Measurements from ENCODE around the gene MB. TPM values are rescaled to one million over a fixed set of nuclear protein-coding genes. Genes with fewer than 3 reads are reported as not detected.
A peak's percentile ranks its signal among the peaks of the same experiment; 100 is the strongest.

The MB gene
- total and polyA plus RNA-seq, 2 experiments from 2014 or later: not detected

GRCh38 chr22:35582861-35583670, 34.1 kb downstream of the MB start:
- DNase-seq (ENCODE audit: low spot score): peak; percentile 78
- Mint-ChIP-seq H3K27me3 (ENCODE audit: insufficient read depth, low read depth, poor library complexity) (peaks cover 12% of the 10 kb centered on the region), H3K27ac (no peak overlapping the region)

GRCh38 chr22:35582218-35582860, 34.8 kb downstream of the MB start:
- ATAC-seq: no peak
- no peaks in the 10 kb centered on the region for H3K36me3 ChIP-seq (ENCODE audit: insufficient read depth)
- no peaks in the 10 kb centered on the region for H3F3A ChIP-seq (replicated peaks; ENCODE audit: low read depth)
- no peaks in the 10 kb centered on the region for H3K79me2 ChIP-seq (replicated peaks; ENCODE audit: insufficient read depth)
- DNase-seq (ENCODE audit: low spot score): no peak
- no peak overlapping the region for H3K4me3 Mint-ChIP-seq
- H3K9me2 ChIP-seq (ENCODE audit: insufficient read depth): no peaks in the 10 kb centered on the region
- H3K27me3 Mint-ChIP-seq (ENCODE audit: insufficient read depth, low read depth, poor library complexity): peaks cover 12% of the 10 kb centered on the region
- H3K4me2 ChIP-seq: no peak overlapping the region
- H3K4me1 ChIP-seq (ENCODE audit: insufficient read depth): no peaks in the 10 kb centered on the region
- no peaks in the 10 kb centered on the region for H3K36me3 Mint-ChIP-seq (ENCODE audit: low read depth)
- H3K4me3 ChIP-seq: no peak overlapping the region
- H3K4me1 Mint-ChIP-seq: no peaks in the 10 kb centered on the region
- H3K9me3 Mint-ChIP-seq: no peaks in the 10 kb centered on the region; the same call in 2 of the 3 replicates
- no peaks in the 10 kb centered on the region for H4K20me1 ChIP-seq (replicated peaks; ENCODE audit: insufficient read depth)
- no peak overlapping the region for H3K27ac Mint-ChIP-seq
- no peak overlapping the region for H3K27ac ChIP-seq (ENCODE audit: low read depth)
- H2AFZ ChIP-seq: no peak overlapping the region
- no peaks in the 10 kb centered on the region for H3K27me3 ChIP-seq (ENCODE audit: insufficient read depth)
- TF ChIP-seq STAT1 (IDR thresholded peaks at IDR 0.05; ENCODE audit: unreplicated experiment) (no peak), ETS1 (IDR thresholded peaks at IDR 0.05) (no peak), REST (IDR thresholded peaks at IDR 0.05; ENCODE audit: unreplicated experiment) (no peak), EZH2 (IDR thresholded peaks at IDR 0.05; ENCODE audit: low read depth, unreplicated experiment) (no peak), EZH2phosphoT487 (IDR thresholded peaks at IDR 0.05; ENCODE audit: unreplicated experiment) (no peak), CREB1 (CRISPR knock-in tag; IDR thresholded peaks at IDR 0.05; ENCODE audit: low read depth) (no peak), ZNF114 (CRISPR knock-in tag; IDR thresholded peaks at IDR 0.05) (no peak)

More at GRCh38 chr22:35582861-35583670, 34.1 kb downstream of the MB start:
- H3F3A ChIP-seq (replicated peaks; ENCODE audit: low read depth): no peaks in the 10 kb centered on the region
- H3K4me2 ChIP-seq: no peak overlapping the region
- H2AFZ ChIP-seq: no peak overlapping the region
- no peaks in the 10 kb centered on the region for H3K79me2 ChIP-seq (replicated peaks; ENCODE audit: insufficient read depth)
- Mint-ChIP-seq H3K36me3 (ENCODE audit: low read depth) (no peaks in the 10 kb centered on the region), H3K4me1 (no peaks in the 10 kb centered on the region), H3K4me3 (no peak overlapping the region), H3K9me3 (no peaks in the 10 kb centered on the region; the same call in 2 of the 3 replicates)
- ATAC-seq: peak; percentile 94
- H3K27ac ChIP-seq (ENCODE audit: low read depth): no peak overlapping the region
- no peaks in the 10 kb centered on the region for H3K9me2 ChIP-seq (ENCODE audit: insufficient read depth)
- no peaks in the 10 kb centered on the region for H3K36me3 ChIP-seq (ENCODE audit: insufficient read depth)
- no peaks in the 10 kb centered on the region for H3K27me3 ChIP-seq (ENCODE audit: insufficient read depth)
- no peak overlapping the region for H3K4me3 ChIP-seq
- no peaks in the 10 kb centered on the region for H3K4me1 ChIP-seq (ENCODE audit: insufficient read depth)
- H4K20me1 ChIP-seq (replicated peaks; ENCODE audit: insufficient read depth): no peaks in the 10 kb centered on the region
- TF ChIP-seq ETS1 (IDR thresholded peaks at IDR 0.05): no peak
- TF ChIP-seq ZNF114 (CRISPR knock-in tag; IDR thresholded peaks at IDR 0.05): no peak
- TF ChIP-seq EZH2 (IDR thresholded peaks at IDR 0.05; ENCODE audit: low read depth, unreplicated experiment): no peak
- no peak for TF ChIP-seq CREB1 (CRISPR knock-in tag; IDR thresholded peaks at IDR 0.05; ENCODE audit: low read depth)
- TF ChIP-seq NANOG (IDR thresholded peaks at IDR 0.05; ENCODE audit: borderline replicate concordance): no peak
- no peak for TF ChIP-seq STAT1 (IDR thresholded peaks at IDR 0.05; ENCODE audit: unreplicated experiment)
- TF ChIP-seq CTCF (conservative IDR thresholded peaks at IDR 0.05; ENCODE audit: low read depth in 2 of 2): peak; percentile 91 to 94
- no peak for TF ChIP-seq EZH2phosphoT487 (IDR thresholded peaks at IDR 0.05; ENCODE audit: unreplicated experiment)
